ENCODE measurements around the gene FMNL2. TPM values are rescaled to one million over a fixed set of nuclear protein-coding genes. Genes with fewer than 3 reads are reported as not detected.

Gene FMNL2
- total RNA-seq, 1 experiment from 2014 or later: 28.1 TPM

DNA sequence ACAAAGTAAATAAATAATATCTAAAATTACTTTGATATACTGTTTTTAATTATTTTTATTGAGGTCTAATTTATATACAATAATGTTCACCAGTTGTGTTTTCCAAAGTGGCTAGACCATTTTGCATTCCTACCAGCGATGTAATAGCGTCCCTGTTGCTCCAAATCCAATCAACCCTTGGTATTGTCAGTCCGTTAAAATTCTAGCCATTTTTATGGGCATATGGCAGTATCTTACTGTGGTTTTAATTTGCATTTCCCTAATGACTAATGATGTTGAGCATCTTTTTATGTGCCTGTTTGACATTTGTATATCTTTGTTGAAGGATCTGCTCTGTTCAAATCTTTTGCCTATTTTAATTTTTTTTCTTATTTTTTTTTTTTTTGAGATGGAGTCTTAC, 197.3 kb downstream of the FMNL2 start:
- no peak for TF ChIP-seq POLR2A (IDR thresholded peaks at IDR 0.05; ENCODE audit: borderline replicate concordance, extremely low read depth, insufficient read depth, insufficient read length)
- RAD21 ChIA-PET (ENCODE audit: low non-redundant PET in 1 of 2, low total read pairs in 2 of 2, uncharacterized antibody in 2 of 2, unreplicated experiment in 2 of 2): no interaction called here
- POLR2A ChIA-PET: no interaction called here
- Histone ChIP-seq H3K4me3 (replicated peaks in 1 of 2; ENCODE audit: low read depth in 1 of 2, low read length in 2 of 2) (no peak overlapping the region), H4K20me1 (ENCODE audit: insufficient read depth) (no peaks in the 10 kb centered on the region), H2AFZ (ENCODE audit: low read depth, low read length, poor library complexity, severe bottlenecking) (no peak overlapping the region), H3K9me3 (ENCODE audit: control insufficient read depth in 1 of 2, insufficient read depth in 1 of 2, low read depth in 1 of 2, low read length in 2 of 2) (no peaks in the 10 kb centered on the region), H3K9me2 (ENCODE audit: insufficient read depth) (0 out of 2 replicates have a peak, but pooled peaks cover 2% of the 10 kb centered on the region), H3K4me1 (ENCODE audit: control insufficient read depth in 1 of 2, insufficient read depth in 2 of 2, low read length in 2 of 2) (no peaks in the 10 kb centered on the region), H3K9ac (ENCODE audit: low read length) (no peak overlapping the region), H3K27me3 (ENCODE audit: insufficient read depth, low read length) (no peaks in the 10 kb centered on the region), H3K4me2 (ENCODE audit: low read length) (no peak overlapping the region), H3K36me3 (ENCODE audit: control insufficient read depth in 1 of 2, insufficient read depth in 2 of 2, low read length in 2 of 2) (no peaks in the 10 kb centered on the region), H3K79me2 (ENCODE audit: insufficient read depth, low read length) (peaks cover 11% of the 10 kb centered on the region; the same call in 1 of the 2 replicates), H3K27ac (ENCODE audit: low read depth, low read length) (no peak overlapping the region)
- CTCF ChIA-PET: no interaction called here
- no peak for DNase-seq (ENCODE audit: low read depth, low spot score)
- BruUV-seq (replicated peaks): no TSS peak
- ATAC-seq: no peak
- intact Hi-C loops (cut with micrococcal nuclease): no loop called here

DNA sequence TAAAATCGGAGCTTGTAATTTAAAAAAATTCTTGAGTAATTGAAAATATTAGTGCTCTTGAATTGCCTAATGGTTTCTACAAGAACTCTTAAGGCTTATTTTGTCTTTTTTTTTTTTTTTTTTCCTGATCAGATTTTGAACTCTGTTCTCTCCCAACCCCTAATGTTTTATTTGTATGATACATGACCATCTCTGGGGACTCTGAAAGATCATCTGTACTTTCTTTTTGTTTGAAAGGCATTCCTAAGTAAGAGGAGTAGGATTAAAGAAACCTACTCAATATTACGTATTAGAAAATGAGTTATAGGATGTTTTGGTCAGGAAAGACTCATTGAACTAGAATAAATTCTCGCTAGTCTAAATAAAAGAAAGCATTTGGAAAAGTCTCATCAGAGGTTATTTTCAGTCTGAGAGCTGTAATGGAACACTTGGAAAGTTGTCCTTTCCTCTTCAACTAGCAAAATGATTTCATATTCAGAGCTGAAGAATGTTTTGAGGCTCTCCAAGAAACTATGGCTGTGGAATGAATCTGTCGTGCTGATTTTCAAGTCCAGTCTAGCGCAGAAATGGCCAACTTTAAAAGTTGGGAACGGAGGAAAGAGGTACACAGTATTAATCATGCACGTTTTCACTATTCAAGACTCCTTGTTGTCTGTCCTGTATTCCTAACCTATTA, 199.6 kb downstream of the FMNL2 start:
- TF ChIP-seq, protein P1, sequence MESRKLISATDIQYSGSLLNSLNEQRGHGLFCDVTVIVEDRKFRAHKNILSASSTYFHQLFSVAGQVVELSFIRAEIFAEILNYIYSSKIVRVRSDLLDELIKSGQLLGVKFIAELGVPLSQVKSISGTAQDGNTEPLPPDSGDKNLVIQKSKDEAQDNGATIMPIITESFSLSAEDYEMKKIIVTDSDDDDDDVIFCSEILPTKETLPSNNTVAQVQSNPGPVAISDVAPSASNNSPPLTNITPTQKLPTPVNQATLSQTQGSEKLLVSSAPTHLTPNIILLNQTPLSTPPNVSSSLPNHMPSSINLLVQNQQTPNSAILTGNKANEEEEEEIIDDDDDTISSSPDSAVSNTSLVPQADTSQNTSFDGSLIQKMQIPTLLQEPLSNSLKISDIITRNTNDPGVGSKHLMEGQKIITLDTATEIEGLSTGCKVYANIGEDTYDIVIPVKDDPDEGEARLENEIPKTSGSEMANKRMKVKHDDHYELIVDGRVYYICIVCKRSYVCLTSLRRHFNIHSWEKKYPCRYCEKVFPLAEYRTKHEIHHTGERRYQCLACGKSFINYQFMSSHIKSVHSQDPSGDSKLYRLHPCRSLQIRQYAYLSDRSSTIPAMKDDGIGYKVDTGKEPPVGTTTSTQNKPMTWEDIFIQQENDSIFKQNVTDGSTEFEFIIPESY (IDR thresholded peaks at IDR 0.05; ENCODE audit: extremely low read depth, insufficient replicate concordance, low read length): no peak
- TF ChIP-seq RAD21 (IDR thresholded peaks at IDR 0.05; ENCODE audit: low read depth): no peak
- no peak for TF ChIP-seq POLR2AphosphoS5 (IDR thresholded peaks at IDR 0.05; ENCODE audit: low read depth, low read length)
- no peak for TF ChIP-seq YY1 (IDR thresholded peaks at IDR 0.05; ENCODE audit: extremely low read depth, insufficient replicate concordance, low read depth, low read length)
- no peak for TF ChIP-seq SP1 (IDR thresholded peaks at IDR 0.05; ENCODE audit: low read depth)
- TF ChIP-seq, protein P2, sequence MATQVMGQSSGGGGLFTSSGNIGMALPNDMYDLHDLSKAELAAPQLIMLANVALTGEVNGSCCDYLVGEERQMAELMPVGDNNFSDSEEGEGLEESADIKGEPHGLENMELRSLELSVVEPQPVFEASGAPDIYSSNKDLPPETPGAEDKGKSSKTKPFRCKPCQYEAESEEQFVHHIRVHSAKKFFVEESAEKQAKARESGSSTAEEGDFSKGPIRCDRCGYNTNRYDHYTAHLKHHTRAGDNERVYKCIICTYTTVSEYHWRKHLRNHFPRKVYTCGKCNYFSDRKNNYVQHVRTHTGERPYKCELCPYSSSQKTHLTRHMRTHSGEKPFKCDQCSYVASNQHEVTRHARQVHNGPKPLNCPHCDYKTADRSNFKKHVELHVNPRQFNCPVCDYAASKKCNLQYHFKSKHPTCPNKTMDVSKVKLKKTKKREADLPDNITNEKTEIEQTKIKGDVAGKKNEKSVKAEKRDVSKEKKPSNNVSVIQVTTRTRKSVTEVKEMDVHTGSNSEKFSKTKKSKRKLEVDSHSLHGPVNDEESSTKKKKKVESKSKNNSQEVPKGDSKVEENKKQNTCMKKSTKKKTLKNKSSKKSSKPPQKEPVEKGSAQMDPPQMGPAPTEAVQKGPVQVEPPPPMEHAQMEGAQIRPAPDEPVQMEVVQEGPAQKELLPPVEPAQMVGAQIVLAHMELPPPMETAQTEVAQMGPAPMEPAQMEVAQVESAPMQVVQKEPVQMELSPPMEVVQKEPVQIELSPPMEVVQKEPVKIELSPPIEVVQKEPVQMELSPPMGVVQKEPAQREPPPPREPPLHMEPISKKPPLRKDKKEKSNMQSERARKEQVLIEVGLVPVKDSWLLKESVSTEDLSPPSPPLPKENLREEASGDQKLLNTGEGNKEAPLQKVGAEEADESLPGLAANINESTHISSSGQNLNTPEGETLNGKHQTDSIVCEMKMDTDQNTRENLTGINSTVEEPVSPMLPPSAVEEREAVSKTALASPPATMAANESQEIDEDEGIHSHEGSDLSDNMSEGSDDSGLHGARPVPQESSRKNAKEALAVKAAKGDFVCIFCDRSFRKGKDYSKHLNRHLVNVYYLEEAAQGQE (IDR thresholded peaks at IDR 0.05; ENCODE audit: low read depth): no peak
- TF ChIP-seq ZFX (IDR thresholded peaks at IDR 0.05): no peak
- TF ChIP-seq SIN3A (IDR thresholded peaks at IDR 0.05; ENCODE audit: low read depth): no peak
- no peak for TF ChIP-seq EZH2phosphoT487 (IDR thresholded peaks at IDR 0.05; ENCODE audit: borderline replicate concordance)
- RAD21 ChIA-PET (ENCODE audit: low non-redundant PET in 1 of 2, low total read pairs in 2 of 2, uncharacterized antibody in 2 of 2, unreplicated experiment in 2 of 2): no interaction called here
- CTCF ChIA-PET: no interaction called here
- POLR2A ChIA-PET: no interaction called here
- Histone ChIP-seq H4K20me1 (ENCODE audit: insufficient read depth) (no peaks in the 10 kb centered on the region), H3K36me3 (ENCODE audit: control insufficient read depth in 1 of 2, insufficient read depth in 2 of 2, low read length in 2 of 2) (no peaks in the 10 kb centered on the region), H2AFZ (ENCODE audit: low read depth, low read length, poor library complexity, severe bottlenecking) (no peak overlapping the region), H3K27ac (ENCODE audit: low read depth, low read length) (no peak overlapping the region), H3K9ac (ENCODE audit: low read length) (no peak overlapping the region), H3K79me2 (ENCODE audit: insufficient read depth, low read length) (peaks cover 11% of the 10 kb centered on the region; the same call in 1 of the 2 replicates), H3K4me2 (ENCODE audit: low read length) (no peak overlapping the region), H3K27me3 (ENCODE audit: insufficient read depth, low read length) (no peaks in the 10 kb centered on the region), H3K9me3 (ENCODE audit: control insufficient read depth in 1 of 2, insufficient read depth in 1 of 2, low read depth in 1 of 2, low read length in 2 of 2) (no peaks in the 10 kb centered on the region), H3K4me3 (replicated peaks in 1 of 2; ENCODE audit: low read depth in 1 of 2, low read length in 2 of 2) (no peak overlapping the region), H3K4me1 (ENCODE audit: control insufficient read depth in 1 of 2, insufficient read depth in 2 of 2, low read length in 2 of 2) (no peaks in the 10 kb centered on the region), H3K9me2 (ENCODE audit: insufficient read depth) (0 out of 2 replicates have a peak, but pooled peaks cover 2% of the 10 kb centered on the region)
- intact Hi-C loops (cut with micrococcal nuclease): no loop called here
- no TSS peak for BruUV-seq (replicated peaks)
- no peak for DNase-seq (ENCODE audit: low read depth, low spot score)
- ATAC-seq: no peak

Data from HCT116 (cell line).